Small intestine (tissue), 7 donors: ENCODE results near the gene HIPK4. TPM values are rescaled to one million over a fixed set of nuclear protein-coding genes. Genes with fewer than 3 reads are reported as not detected.

ENCODE experiments used
- DNase-seq, 2 donors: peaks; one replicate each; pipeline versions ENCODE4 v3.0.0 to v3.0.0-alpha.2; 2013
- FAIRE-seq: peaks from 2 replicates; lab custom pipeline; 2012; peaks lifted over from hg19 to GRCh38; lab: Jason Lieb, UNC
- H3K27ac ChIP-seq, 3 donors: one replicate each; pipeline ENCODE4 v1.5.1; 2013; ENCODE audit warnings: low read length in 2 of 3, mild to moderate bottlenecking in 2 of 3, control low read depth in 1 of 3, inconsistent platforms in 1 of 3, low read depth in 1 of 3, moderate library complexity in 1 of 3
- H3K27me3 ChIP-seq, 3 donors: one replicate each; pipeline ENCODE4 v1.6.1; 2013; ENCODE audit warnings: low read length in 3 of 3, inconsistent platforms in 1 of 3; ENCODE audit not compliant: control insufficient read depth in 3 of 3, insufficient read depth in 3 of 3
- H3K36me3 ChIP-seq, 3 donors: one replicate each; pipeline ENCODE4 v1.6.1; 2013; ENCODE audit warnings: low read length in 3 of 3, inconsistent platforms in 1 of 3, low read depth in 1 of 3, mild to moderate bottlenecking in 1 of 3, moderate library complexity in 1 of 3; ENCODE audit not compliant: control insufficient read depth in 3 of 3, insufficient read depth in 2 of 3
- H3K4me1 ChIP-seq, 3 donors: one replicate each; pipeline ENCODE4 v1.6.1; 2013; ENCODE audit warnings: low read length in 2 of 3, inconsistent platforms in 1 of 3, low read depth in 1 of 3, mild to moderate bottlenecking in 1 of 3, moderate library complexity in 1 of 3; ENCODE audit not compliant: control insufficient read depth in 3 of 3, insufficient read depth in 2 of 3
- H3K4me3 ChIP-seq, 3 donors: one replicate each; pipeline ENCODE4 v1.5.1; 2013; ENCODE audit warnings: low read length in 3 of 3, control low read depth in 1 of 3, inconsistent platforms in 1 of 3, low read depth in 1 of 3, mild to moderate bottlenecking in 1 of 3, moderate library complexity in 1 of 3
- H3K9me3 ChIP-seq, 2 donors: one replicate each; pipeline ENCODE4 v1.6.1; 2013; ENCODE audit warnings: low read depth in 1 of 2, low read length in 1 of 2; ENCODE audit not compliant: control insufficient read depth in 2 of 2, insufficient read depth in 1 of 2
- WGBS, 3 donors: extraction: QIAGEN DNeasy Blood & Tissue Kit; methylation state at CpG; one replicate each; pipeline ENCODE4 v1.1.7; 2013; 5-methylcytosine and 5-hydroxymethylcytosine counted together
- polyA plus RNA-seq, 4 donors: library from polyadenylated mRNA; stranded (reverse) in 3 of 4; unstranded in 1 of 4; fragments of 200-250 nt in 3 of 4; fragments of 120-200 nt in 1 of 4; gene quantifications; one replicate each; pipeline versions ENCODE4 v1.2.1 to v1.2.3, GENCODE V29; 2013
- donor health status: healthy with polysubstance abuse.
- donor health status: control.
- donor health status: control.
- donor health status: Bipolar disorder and iron deficiency.
- donor health status: healthy.

HIPK4 gene
- polyA plus RNA-seq, 4 donors, result 0.07 TPM; not detected in 2

DNA sequence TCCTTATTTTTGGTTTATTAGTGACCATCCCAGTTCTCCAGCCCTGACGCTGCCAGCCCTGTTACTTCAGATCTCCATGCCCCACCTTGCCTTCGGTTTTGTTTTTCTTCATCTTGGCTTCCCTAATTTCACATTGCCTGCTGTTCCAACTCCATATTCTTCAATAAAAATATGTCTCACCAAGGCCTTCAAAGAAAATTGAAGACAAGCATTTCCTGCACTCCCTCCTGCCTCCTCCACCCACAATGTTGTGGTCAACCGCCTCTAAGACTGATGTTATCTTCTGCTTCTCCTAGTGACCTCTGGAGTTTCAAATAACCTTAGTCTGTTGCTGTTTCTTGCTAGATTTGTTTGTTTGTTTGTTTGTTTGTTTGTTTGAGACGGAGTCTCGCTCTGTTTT, 26.9 kb downstream of the HIPK4 start:
- 74 to 90% (median 76%) methylated on average over 5 of the region's 5 CpGs for WGBS, 3 donors
- Histone ChIP-seq H3K36me3 (peaks cover 4 to 45% (median 7%) of the 10 kb centered on the region in 3 donors), H3K4me3 (no peak overlapping the region), H3K27ac (no peak overlapping the region), H3K9me3 (no peaks in the 10 kb centered on the region), H3K4me1 (peaks cover 0 to 10% (median 0%) of the 10 kb centered on the region in 3 donors), H3K27me3 (no peaks in the 10 kb centered on the region)
- FAIRE-seq (no peak), DNase-seq (no peak)

GRCh38 chr19:40362160-40362559, 27.8 kb downstream of the HIPK4 start:
- Histone ChIP-seq H3K36me3 (peaks cover 0 to 41% (median 4%) of the 10 kb centered on the region in 3 donors), H3K27ac (no peak overlapping the region), H3K4me1 (peaks cover 0 to 10% (median 0%) of the 10 kb centered on the region in 3 donors), H3K4me3 (no peak overlapping the region), H3K27me3 (no peaks in the 10 kb centered on the region), H3K9me3 (no peaks in the 10 kb centered on the region)
- no peak for FAIRE-seq
- 90 to 93% (median 92%) methylated on average over 3 of the region's 3 CpGs for WGBS, 3 donors
- DNase-seq, result no peak

DNA sequence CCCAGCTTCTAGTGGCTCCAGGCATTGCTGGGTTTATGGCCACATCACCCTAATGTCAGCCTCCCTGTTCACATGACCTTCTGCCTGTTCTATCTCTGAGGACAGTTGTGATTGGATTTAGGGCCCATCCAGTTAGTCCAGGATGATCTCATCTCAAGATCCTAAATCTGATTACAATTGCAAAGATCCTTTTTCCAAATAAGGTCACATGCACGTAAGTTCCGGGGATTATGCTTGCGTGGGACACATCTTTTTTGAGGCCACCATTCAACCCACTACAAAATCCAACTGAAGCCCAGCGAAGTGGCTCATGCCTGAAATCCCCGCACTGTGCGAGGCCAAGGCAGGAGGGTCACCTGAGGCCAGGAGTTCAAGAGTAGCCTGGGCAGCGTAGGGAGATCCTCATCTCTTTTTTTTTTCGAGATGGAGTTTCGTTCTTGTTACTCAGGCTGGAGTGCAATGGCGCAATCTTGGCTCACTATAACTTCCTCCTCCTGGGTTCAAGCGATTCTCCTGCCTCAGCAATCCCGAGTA, 29.2 kb downstream of the HIPK4 start:
- Histone ChIP-seq H3K27ac (no peak overlapping the region), H3K4me1 (no peaks in the 10 kb centered on the region), H3K4me3 (no peak overlapping the region), H3K27me3 (no peaks in the 10 kb centered on the region), H3K9me3 (no peaks in the 10 kb centered on the region), H3K36me3 (peaks cover 0 to 38% (median 0%) of the 10 kb centered on the region in 3 donors)
- WGBS, 3 donors, result 89 to 93% (median 92%) methylated on average over 12 of the region's 12 CpGs
- FAIRE-seq, result no peak
- DNase-seq, result no peak

- DNase-seq (no peak), FAIRE-seq (no peak)
- Histone ChIP-seq H3K4me1 (no peaks in the 10 kb centered on the region), H3K4me3 (no peak overlapping the region), H3K27ac (no peak overlapping the region), H3K27me3 (no peaks in the 10 kb centered on the region), H3K36me3 (peaks cover 0 to 40% (median 0%) of the 10 kb centered on the region in 3 donors), H3K9me3 (no peaks in the 10 kb centered on the region)
- WGBS, 3 donors, result 80 to 89% (median 85%) methylated on average over 13 of the region's 13 CpGs
Observed at GRCh38 chr19:40360020-40360707, 29.8 kb downstream of the HIPK4 start.

DNA sequence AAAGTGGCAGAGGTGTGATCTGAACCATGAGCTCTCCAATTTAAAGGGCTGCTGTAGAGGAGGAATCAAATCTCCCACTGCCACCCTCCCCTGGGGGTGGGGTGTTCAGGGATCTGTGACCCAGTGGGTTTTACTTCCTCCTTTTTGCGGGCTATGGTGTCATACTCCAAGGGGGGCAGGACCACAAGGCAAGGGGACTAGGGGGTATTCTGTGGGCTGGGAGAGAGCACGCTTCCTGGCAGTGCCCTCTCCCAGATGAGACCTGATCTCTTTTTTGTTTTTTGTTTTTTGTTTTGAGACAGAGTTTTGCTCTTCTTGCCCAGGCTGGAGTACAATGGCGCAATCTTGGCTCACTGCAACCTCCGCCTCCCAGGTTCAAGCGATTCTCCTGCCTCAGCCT, 31.2 kb downstream of the HIPK4 start:
- DNase-seq (no peak), FAIRE-seq (no peak)
- Histone ChIP-seq H3K27ac (no peak overlapping the region), H3K4me1 (no peaks in the 10 kb centered on the region), H3K36me3 (peaks cover 0 to 47% (median 0%) of the 10 kb centered on the region in 3 donors), H3K4me3 (no peak overlapping the region), H3K9me3 (no peaks in the 10 kb centered on the region), H3K27me3 (no peaks in the 10 kb centered on the region)
- 90 to 96% (median 94%) methylated on average over 4 to 5 of the region's 5 CpGs for WGBS, 3 donors

DNA sequence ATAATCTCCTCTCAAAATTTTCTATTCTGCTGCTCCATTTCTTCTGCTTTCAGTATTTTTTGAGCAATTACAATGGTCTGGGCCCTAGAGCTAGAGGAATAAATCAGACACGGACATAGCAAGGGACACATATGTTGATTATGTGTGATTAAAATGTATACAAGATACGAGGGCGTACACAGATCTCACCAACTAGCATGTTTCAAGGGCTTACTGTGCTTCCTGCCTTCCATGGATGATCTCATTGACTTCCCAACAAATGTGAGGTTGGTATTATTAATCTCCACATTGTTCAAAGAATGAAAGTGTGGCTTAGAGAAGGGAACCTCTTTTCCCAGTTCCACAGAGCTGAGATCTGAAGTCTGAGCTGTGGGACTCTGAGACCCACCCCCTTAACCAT, 32.3 kb downstream of the HIPK4 start:
- no peak for FAIRE-seq
- Histone ChIP-seq H3K36me3 (peaks cover 0 to 45% (median 0%) of the 10 kb centered on the region in 3 donors), H3K27me3 (no peaks in the 10 kb centered on the region), H3K27ac (no peak overlapping the region), H3K4me1 (no peaks in the 10 kb centered on the region), H3K4me3 (no peak overlapping the region), H3K9me3 (no peaks in the 10 kb centered on the region)
- WGBS, 3 donors, result 78 to 93% (median 87%) methylated on average over 3 of the region's 3 CpGs
- no peak for DNase-seq

GRCh38 chr19:40356681-40357595, 33.0 kb downstream of the HIPK4 start:
- no peaks in the 10 kb centered on the region for H3K27me3 ChIP-seq
- no peak overlapping the region for H3K27ac ChIP-seq
- peaks cover 0 to 43% (median 0%) of the 10 kb centered on the region in 3 donors for H3K36me3 ChIP-seq
- FAIRE-seq, result no peak
- H3K9me3 ChIP-seq, result no peaks in the 10 kb centered on the region
- no peak for DNase-seq
- H3K4me3 ChIP-seq, result no peak overlapping the region
- whole genome bisulfite sequencing, 3 donors, result 88 to 94% (median 93%) methylated on average over 6 of the region's 6 CpGs
- H3K4me1 ChIP-seq, result no peaks in the 10 kb centered on the region

DNA sequence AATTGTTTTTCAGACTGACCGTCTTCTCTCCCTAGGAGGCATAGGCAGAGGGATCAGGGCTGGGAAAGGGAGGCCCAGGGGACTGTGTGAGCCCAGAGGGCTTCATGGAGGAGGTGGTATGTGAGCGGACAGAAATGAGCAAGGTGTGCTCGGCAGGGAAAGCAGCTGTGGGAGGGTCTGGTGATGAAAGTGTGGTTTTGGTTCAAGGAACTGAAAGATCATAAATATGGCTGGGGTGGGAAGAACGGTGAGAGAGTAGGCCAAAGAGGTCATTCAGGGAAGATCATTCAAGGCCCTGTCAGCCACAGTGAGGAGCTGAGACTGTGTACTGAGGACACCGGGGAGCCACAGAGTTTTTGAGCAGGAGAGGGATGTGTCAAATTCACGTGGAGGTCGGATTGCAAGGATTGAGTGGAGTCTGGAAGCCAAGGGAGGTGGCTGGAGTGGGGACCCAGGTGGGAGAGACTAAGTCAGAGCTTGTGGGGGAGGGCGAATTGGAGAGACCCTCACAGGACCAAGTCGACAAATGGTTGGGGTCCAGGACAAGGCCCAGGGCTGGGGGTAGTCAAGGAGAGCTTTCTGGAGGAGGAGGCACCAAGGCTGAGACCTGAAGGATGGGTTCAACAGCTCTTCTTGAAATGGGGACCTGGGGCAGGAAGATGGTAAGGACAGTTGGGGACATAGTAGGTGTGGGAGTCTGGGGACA, 33.9 kb downstream of the HIPK4 start:
- no peaks in the 10 kb centered on the region for H3K9me3 ChIP-seq
- FAIRE-seq (no peak), DNase-seq (no peak)
- no peaks in the 10 kb centered on the region for H3K27me3 ChIP-seq
- H3K4me3 ChIP-seq, result no peak overlapping the region
- no peak overlapping the region for H3K27ac ChIP-seq
- WGBS, 3 donors, result 81 to 93% (median 83%) methylated on average over 9 of the region's 9 CpGs
- peaks cover 0 to 41% (median 0%) of the 10 kb centered on the region in 3 donors for H3K36me3 ChIP-seq
- no peaks in the 10 kb centered on the region for H3K4me1 ChIP-seq
